ENCODE data around the gene MEGF6. TPM values are rescaled to one million over a fixed set of nuclear protein-coding genes. Genes with fewer than 3 reads are reported as not detected.

The MEGF6 gene
- polyA plus RNA-seq, 2 donors: 11.8 to 23.7 TPM

- Histone ChIP-seq H3K4me3 (ENCODE audit: low read depth in 1 of 2, low read length in 2 of 2) (no peak overlapping the region), H3K27me3 (ENCODE audit: control insufficient read depth in 1 of 2, insufficient read depth in 2 of 2, low read length in 2 of 2) (no peaks in the 10 kb centered on the region), H3K9me3 (ENCODE audit: control insufficient read depth in 2 of 2, insufficient read depth in 1 of 2, low read depth in 1 of 2, low read length in 1 of 2) (no peaks in the 10 kb centered on the region), H3K27ac (ENCODE audit: low read depth in 2 of 2, low read length in 1 of 2) (no peak overlapping the region), H3K36me3 (ENCODE audit: control insufficient read depth in 2 of 2, insufficient read depth in 2 of 2, low read length in 1 of 2) (peaks cover 0 to 18% of the 10 kb centered on the region in 2 donors), H3K4me1 (ENCODE audit: control insufficient read depth in 2 of 2, insufficient read depth in 2 of 2, low read length in 1 of 2) (peaks cover 5 to 43% of the 10 kb centered on the region in 2 donors)
- WGBS, 2 donors: 64 to 75% methylated on average over 24 to 25 of the region's 25 CpGs
Measured at GRCh38 chr1:3472088-3472850, 139.0 kb downstream of the MEGF6 start.

DNA sequence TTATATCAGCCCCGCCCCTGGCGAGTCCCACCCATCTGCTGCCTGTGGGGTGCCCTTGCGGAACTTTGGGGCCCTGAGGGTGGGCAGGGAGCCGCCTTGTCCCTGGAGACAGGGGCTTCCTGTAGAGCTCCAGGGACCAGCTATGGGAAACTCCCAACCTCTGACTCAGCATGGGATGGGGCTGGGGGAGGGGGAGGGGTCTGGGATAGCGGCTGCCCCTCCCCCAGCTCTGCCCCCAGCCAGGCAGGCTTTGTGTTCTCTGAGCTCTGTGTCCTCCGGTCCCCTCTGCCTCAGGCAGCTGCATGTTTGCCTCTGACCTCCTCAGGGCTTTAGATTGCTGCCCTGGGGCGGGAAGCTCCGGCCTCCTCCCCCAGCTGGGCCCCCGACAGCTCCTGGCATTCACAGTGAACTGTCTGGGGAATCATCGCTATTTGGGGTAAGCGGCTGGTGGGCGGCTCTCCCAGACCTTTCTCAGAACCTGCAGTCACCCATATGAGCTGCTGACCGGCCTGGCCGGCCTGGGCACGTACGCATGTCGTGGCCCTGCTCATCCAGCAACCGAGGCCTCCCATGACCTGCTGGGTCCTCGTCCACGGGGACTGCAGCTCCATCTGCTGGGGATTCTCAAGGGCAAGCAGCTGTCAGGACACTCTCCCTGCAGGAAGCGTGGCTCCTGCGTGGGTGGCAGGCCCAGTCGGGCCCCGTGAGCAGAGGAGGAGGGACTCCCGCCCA is 139.8 kb downstream of the MEGF6 start:
- peaks cover 0 to 18% of the 10 kb centered on the region in 2 donors for H3K36me3 ChIP-seq (ENCODE audit: control insufficient read depth in 2 of 2, insufficient read depth in 2 of 2, low read length in 1 of 2)
- H3K27ac ChIP-seq (ENCODE audit: low read depth in 2 of 2, low read length in 1 of 2): peak overlapping the region; percentile 29 to 44
- no peak overlapping the region for H3K4me3 ChIP-seq (ENCODE audit: low read depth in 1 of 2, low read length in 2 of 2)
- whole genome bisulfite sequencing, 2 donors: 29 to 44% methylated on average over 24 to 25 of the region's 25 CpGs
- H3K4me1 ChIP-seq (ENCODE audit: control insufficient read depth in 2 of 2, insufficient read depth in 2 of 2, low read length in 1 of 2): peaks cover 5 to 49% of the 10 kb centered on the region in 2 donors
- H3K9me3 ChIP-seq (ENCODE audit: control insufficient read depth in 2 of 2, insufficient read depth in 1 of 2, low read depth in 1 of 2, low read length in 1 of 2): no peaks in the 10 kb centered on the region
- H3K27me3 ChIP-seq (ENCODE audit: control insufficient read depth in 1 of 2, insufficient read depth in 2 of 2, low read length in 2 of 2): no peaks in the 10 kb centered on the region

DNA sequence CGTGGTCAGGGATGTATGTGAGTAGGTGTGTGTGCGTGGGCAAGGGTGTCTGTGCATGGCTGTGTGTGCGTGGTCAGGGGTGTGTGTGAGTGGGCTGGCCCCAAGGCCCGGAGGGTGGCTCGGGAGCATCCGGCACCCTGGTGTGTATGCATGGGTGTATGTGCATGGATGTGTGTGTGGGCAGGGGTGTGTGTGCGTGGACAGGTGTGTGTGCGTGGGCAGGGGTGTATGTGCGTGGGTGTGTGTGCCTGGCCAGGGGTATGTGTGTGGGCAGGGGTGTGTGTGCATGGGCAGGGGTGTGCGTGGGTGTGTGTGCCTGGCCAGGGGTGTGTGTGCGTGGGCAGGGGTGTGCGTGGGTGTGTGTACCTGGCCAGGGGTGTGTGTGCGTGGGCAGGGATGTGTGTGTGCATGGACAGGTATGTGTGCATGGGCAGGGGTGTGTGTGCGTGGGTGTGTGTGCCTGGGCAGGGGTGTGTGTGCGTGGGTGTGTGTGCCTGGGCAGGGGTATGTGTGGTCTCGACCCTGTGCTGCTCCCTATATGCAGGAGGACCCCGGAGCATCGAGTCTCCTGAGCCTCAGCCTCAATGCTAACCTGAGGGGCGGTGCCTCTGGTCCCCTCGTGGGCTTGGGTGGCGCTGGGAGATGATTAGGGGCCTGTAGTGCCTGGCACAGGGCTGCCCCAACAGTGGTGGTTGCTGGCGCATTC is 140.5 kb downstream of the MEGF6 start:
- H3K4me3 ChIP-seq (ENCODE audit: low read depth in 1 of 2, low read length in 2 of 2): no peak overlapping the region
- H3K27me3 ChIP-seq (ENCODE audit: control insufficient read depth in 1 of 2, insufficient read depth in 2 of 2, low read length in 2 of 2): no peaks in the 10 kb centered on the region
- peaks cover 0 to 18% of the 10 kb centered on the region in 2 donors for H3K36me3 ChIP-seq (ENCODE audit: control insufficient read depth in 2 of 2, insufficient read depth in 2 of 2, low read length in 1 of 2)
- WGBS, 2 donors: 70 to 80% methylated on average over 20 to 22 of the region's 22 CpGs
- no peaks in the 10 kb centered on the region for H3K9me3 ChIP-seq (ENCODE audit: control insufficient read depth in 2 of 2, insufficient read depth in 1 of 2, low read depth in 1 of 2, low read length in 1 of 2)
- H3K4me1 ChIP-seq (ENCODE audit: control insufficient read depth in 2 of 2, insufficient read depth in 2 of 2, low read length in 1 of 2): peaks cover 5 to 55% of the 10 kb centered on the region in 2 donors
- H3K27ac ChIP-seq (ENCODE audit: low read depth in 2 of 2, low read length in 1 of 2): no peak overlapping the region

- H3K4me1 ChIP-seq (ENCODE audit: control insufficient read depth in 2 of 2, insufficient read depth in 2 of 2, low read length in 1 of 2): peaks cover 6 to 61% of the 10 kb centered on the region in 2 donors
- H3K9me3 ChIP-seq (ENCODE audit: control insufficient read depth in 2 of 2, insufficient read depth in 1 of 2, low read depth in 1 of 2, low read length in 1 of 2): no peaks in the 10 kb centered on the region
- no peaks in the 10 kb centered on the region for H3K27me3 ChIP-seq (ENCODE audit: control insufficient read depth in 1 of 2, insufficient read depth in 2 of 2, low read length in 2 of 2)
- peaks cover 0 to 18% of the 10 kb centered on the region in 2 donors for H3K36me3 ChIP-seq (ENCODE audit: control insufficient read depth in 2 of 2, insufficient read depth in 2 of 2, low read length in 1 of 2)
- no peak overlapping the region for H3K4me3 ChIP-seq (ENCODE audit: low read depth in 1 of 2, low read length in 2 of 2)
- no peak overlapping the region for H3K27ac ChIP-seq (ENCODE audit: low read depth in 2 of 2, low read length in 1 of 2)
- 79 to 83% methylated on average over 17 of the region's 17 CpGs for WGBS, 2 donors
Measured at GRCh38 chr1:3469849-3470649, 141.3 kb downstream of the MEGF6 start.

DNA sequence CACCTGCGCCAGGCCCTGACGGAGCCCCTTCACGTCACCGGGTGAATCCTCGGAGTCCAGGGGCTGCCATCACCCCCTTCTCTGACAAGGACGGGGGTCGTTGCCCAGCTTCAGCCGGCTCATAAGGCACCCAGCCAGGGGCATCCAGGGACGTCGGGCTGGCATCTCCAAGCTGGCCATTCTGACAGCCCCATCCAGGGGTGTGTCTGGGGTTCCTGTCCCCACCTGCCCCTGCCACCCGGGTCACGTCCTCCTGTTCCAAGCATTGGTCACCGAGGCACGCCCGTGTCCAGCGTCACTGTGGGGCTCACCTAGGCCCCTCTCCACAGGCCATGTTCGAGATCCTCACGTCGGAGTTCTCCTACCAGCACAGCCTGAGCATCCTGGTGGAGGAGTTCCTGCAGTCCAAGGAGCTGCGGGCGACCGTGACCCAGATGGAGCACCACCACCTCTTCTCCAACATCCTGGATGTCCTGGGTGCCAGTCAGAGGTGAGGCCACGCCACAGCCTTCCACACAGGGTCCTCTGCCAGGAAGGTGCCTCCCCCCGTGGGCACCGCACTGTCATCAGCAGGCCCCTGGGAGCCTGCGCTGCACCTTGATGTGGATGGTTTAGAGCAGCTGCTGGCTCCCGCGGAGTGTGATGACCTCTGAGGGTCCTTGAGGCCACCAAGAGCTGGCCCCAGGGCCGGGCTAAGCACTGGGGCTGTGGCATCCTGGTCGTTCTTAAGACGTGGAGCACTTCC is 142.0 kb downstream of the MEGF6 start:
- Histone ChIP-seq H3K27ac (ENCODE audit: low read depth in 2 of 2, low read length in 1 of 2) (no peak overlapping the region), H3K4me1 (ENCODE audit: control insufficient read depth in 2 of 2, insufficient read depth in 2 of 2, low read length in 1 of 2) (peaks cover 11 to 69% of the 10 kb centered on the region in 2 donors), H3K9me3 (ENCODE audit: control insufficient read depth in 2 of 2, insufficient read depth in 1 of 2, low read depth in 1 of 2, low read length in 1 of 2) (no peaks in the 10 kb centered on the region), H3K4me3 (ENCODE audit: low read depth in 1 of 2, low read length in 2 of 2) (no peak overlapping the region), H3K36me3 (ENCODE audit: control insufficient read depth in 2 of 2, insufficient read depth in 2 of 2, low read length in 1 of 2) (peaks cover 0 to 18% of the 10 kb centered on the region in 2 donors), H3K27me3 (ENCODE audit: control insufficient read depth in 1 of 2, insufficient read depth in 2 of 2, low read length in 2 of 2) (no peaks in the 10 kb centered on the region)
- 85 to 89% methylated on average over 31 of the region's 31 CpGs for WGBS, 2 donors

GRCh38 chr1:3468236-3469103 is 142.8 kb downstream of the MEGF6 start:
- H3K27ac ChIP-seq (ENCODE audit: low read depth in 2 of 2, low read length in 1 of 2): no peak overlapping the region
- H3K36me3 ChIP-seq (ENCODE audit: control insufficient read depth in 2 of 2, insufficient read depth in 2 of 2, low read length in 1 of 2): peaks cover 0 to 14% of the 10 kb centered on the region in 2 donors
- H3K4me3 ChIP-seq (ENCODE audit: low read depth in 1 of 2, low read length in 2 of 2): no peak overlapping the region
- H3K27me3 ChIP-seq (ENCODE audit: control insufficient read depth in 1 of 2, insufficient read depth in 2 of 2, low read length in 2 of 2): no peaks in the 10 kb centered on the region
- 70 to 80% methylated on average over 27 to 34 of the region's 34 CpGs for WGBS, 2 donors
- no peaks in the 10 kb centered on the region for H3K9me3 ChIP-seq (ENCODE audit: control insufficient read depth in 2 of 2, insufficient read depth in 1 of 2, low read depth in 1 of 2, low read length in 1 of 2)
- H3K4me1 ChIP-seq (ENCODE audit: control insufficient read depth in 2 of 2, insufficient read depth in 2 of 2, low read length in 1 of 2): peaks cover 13 to 66% of the 10 kb centered on the region in 2 donors

- H3K9me3 ChIP-seq (ENCODE audit: control insufficient read depth in 2 of 2, insufficient read depth in 1 of 2, low read depth in 1 of 2, low read length in 1 of 2): no peaks in the 10 kb centered on the region
- no peak overlapping the region for H3K27ac ChIP-seq (ENCODE audit: low read depth in 2 of 2, low read length in 1 of 2)
- H3K4me1 ChIP-seq (ENCODE audit: control insufficient read depth in 2 of 2, insufficient read depth in 2 of 2, low read length in 1 of 2): peaks cover 13 to 71% of the 10 kb centered on the region in 2 donors
- 58 to 75% methylated on average over 31 to 35 of the region's 35 CpGs for WGBS, 2 donors
- H3K4me3 ChIP-seq (ENCODE audit: low read depth in 1 of 2, low read length in 2 of 2): no peak overlapping the region
- no peaks in the 10 kb centered on the region for H3K27me3 ChIP-seq (ENCODE audit: control insufficient read depth in 1 of 2, insufficient read depth in 2 of 2, low read length in 2 of 2)
- peaks cover 0 to 14% of the 10 kb centered on the region in 2 donors for H3K36me3 ChIP-seq (ENCODE audit: control insufficient read depth in 2 of 2, insufficient read depth in 2 of 2, low read length in 1 of 2)
Measured at GRCh38 chr1:3467096-3468036, 143.9 kb downstream of the MEGF6 start.

All from esophagus (tissue), 2 donors.